ENCODE measurements around the gene ASTN2.

GRCh38 chr9:116940614-116941215 is 474.1 kb downstream of the ASTN2 start:
- TF ChIP-seq CTCF (IDR thresholded peaks at IDR 0.05 in 2 of 3, conservative IDR thresholded peaks at IDR 0.05 in 1 of 3; ENCODE audit: borderline replicate concordance in 1 of 3, insufficient read depth in 1 of 3, low read depth in 2 of 3, low read length in 2 of 3), result no peak
- no peak for TF ChIP-seq ELF1 (IDR thresholded peaks at IDR 0.05; ENCODE audit: borderline replicate concordance, low read depth)
- TF ChIP-seq MAX (IDR thresholded peaks at IDR 0.05), result no peak
